ENCODE data around the gene SLC2A1.

SLC2A1 gene

GRCh38 chr1:42993502-42994136, 35.0 kb upstream of the SLC2A1 start:
- ChIA-PET CTCF (interaction anchor here (1.4 kb wide), 1 partner anchor 71 kb away, joined by 4 read pairs; no protein-coding TSS in a partner anchor), POLR2A (no interaction called here)
- TF ChIP-seq CTCF (IDR thresholded peaks at IDR 0.05; ENCODE audit: control extremely low read depth, extremely low read depth, low read depth, missing control alignments): no peak
- DNase-seq (ENCODE audit: extremely low spot score): no peak

- CTCF ChIA-PET: interaction anchor here (0.7 to 1.7 kb wide), 2 partner anchors 12 to 82 kb away, joined by 3 read pairs; no protein-coding TSS in a partner anchor
- POLR2A ChIA-PET: no interaction called here
- no peak for DNase-seq (ENCODE audit: extremely low spot score)
- TF ChIP-seq CTCF (IDR thresholded peaks at IDR 0.05; ENCODE audit: control extremely low read depth, extremely low read depth, low read depth, missing control alignments): no peak
Observed at GRCh38 chr1:42992054-42992571, 33.4 kb upstream of the SLC2A1 start.

GRCh38 chr1:42990757-42991346, 32.2 kb upstream of the SLC2A1 start:
- POLR2A ChIA-PET: no interaction called here
- DNase-seq (ENCODE audit: extremely low spot score): no peak
- CTCF ChIA-PET: interaction anchor here (1.7 kb wide), 1 partner anchor 11 kb away, joined by 3 read pairs; no protein-coding TSS in a partner anchor
- TF ChIP-seq CTCF (IDR thresholded peaks at IDR 0.05; ENCODE audit: control extremely low read depth, extremely low read depth, low read depth, missing control alignments): no peak

GRCh38 chr1:42983693-42984092, 25.0 kb upstream of the SLC2A1 start:
- CTCF ChIA-PET: interaction anchor here (0.6 to 3.5 kb wide), 4 partner anchors 8 to 24 kb away, joined by 3 to 13 read pairs (median 4); no protein-coding TSS in a partner anchor
- TF ChIP-seq CTCF (IDR thresholded peaks at IDR 0.05; ENCODE audit: control extremely low read depth, extremely low read depth, low read depth, missing control alignments): no peak
- no peak for DNase-seq (ENCODE audit: extremely low spot score)
- POLR2A ChIA-PET: no interaction called here

GRCh38 chr1:42983253-42983652, 24.6 kb upstream of the SLC2A1 start:
- no peak for TF ChIP-seq CTCF (IDR thresholded peaks at IDR 0.05; ENCODE audit: control extremely low read depth, extremely low read depth, low read depth, missing control alignments)
- ChIA-PET POLR2A (no interaction called here), CTCF (interaction anchor here (0.6 to 3.5 kb wide), 4 partner anchors 8 to 23 kb away, joined by 3 to 13 read pairs (median 4); no protein-coding TSS in a partner anchor)
- DNase-seq (ENCODE audit: extremely low spot score): no peak

- TF ChIP-seq CTCF (IDR thresholded peaks at IDR 0.05; ENCODE audit: control extremely low read depth, extremely low read depth, low read depth, missing control alignments): no peak
- no peak for DNase-seq (ENCODE audit: extremely low spot score)
- POLR2A ChIA-PET: no interaction called here
- CTCF ChIA-PET: interaction anchor here (1.4 to 1.9 kb wide), 2 partner anchors 14 to 23 kb away, joined by 3 to 6 read pairs; no protein-coding TSS in a partner anchor
Observed at GRCh38 chr1:42982641-42983040, 24.0 kb upstream of the SLC2A1 start.

Measured in GM10248 (cell line).